ENCODE measurements around the gene PAM.

PAM gene

DNA sequence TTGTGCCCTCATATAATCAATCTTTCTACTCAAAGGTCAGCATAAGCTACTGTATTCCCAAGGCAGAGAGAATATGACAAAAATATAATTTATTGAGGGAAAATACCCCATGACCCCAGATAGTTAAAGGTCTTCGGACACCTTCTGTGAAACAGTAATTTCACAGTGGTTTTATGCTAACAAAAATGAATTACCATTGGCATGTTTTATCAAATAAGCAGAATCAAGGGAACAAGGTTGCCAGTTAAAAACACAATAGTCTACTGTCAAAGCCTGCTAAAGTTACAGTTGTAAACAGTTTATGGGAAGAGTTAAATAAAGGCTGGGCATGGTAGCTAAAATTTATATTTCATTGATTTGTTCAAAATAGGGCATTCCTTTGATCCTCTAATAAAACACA is 210.5 kb downstream of the PAM start:
- no peak overlapping the region for H2AFZ ChIP-seq (ENCODE audit: low read length)
- no peaks in the 10 kb centered on the region for H3K9me2 ChIP-seq (replicated peaks; ENCODE audit: insufficient read depth, low read length)
- no peaks in the 10 kb centered on the region for H3F3A ChIP-seq (ENCODE audit: insufficient read depth, low read length)
- no peaks in the 10 kb centered on the region for H4K20me1 ChIP-seq (ENCODE audit: insufficient read depth, low read length)
- no peak overlapping the region for H3K4me2 ChIP-seq (ENCODE audit: low read depth, low read length)
- no peaks in the 10 kb centered on the region for H3K79me2 ChIP-seq (ENCODE audit: low read length)
- no peaks in the 10 kb centered on the region for H3K4me1 ChIP-seq (ENCODE audit: low read length)
- no peak for TF ChIP-seq EZH2phosphoT487 (IDR thresholded peaks at IDR 0.05; ENCODE audit: low read length)
- no peak for TF ChIP-seq EZH2 (optimal IDR thresholded peaks at IDR 0.05; ENCODE audit: low read depth, low read length)
- TF ChIP-seq, protein P1, sequence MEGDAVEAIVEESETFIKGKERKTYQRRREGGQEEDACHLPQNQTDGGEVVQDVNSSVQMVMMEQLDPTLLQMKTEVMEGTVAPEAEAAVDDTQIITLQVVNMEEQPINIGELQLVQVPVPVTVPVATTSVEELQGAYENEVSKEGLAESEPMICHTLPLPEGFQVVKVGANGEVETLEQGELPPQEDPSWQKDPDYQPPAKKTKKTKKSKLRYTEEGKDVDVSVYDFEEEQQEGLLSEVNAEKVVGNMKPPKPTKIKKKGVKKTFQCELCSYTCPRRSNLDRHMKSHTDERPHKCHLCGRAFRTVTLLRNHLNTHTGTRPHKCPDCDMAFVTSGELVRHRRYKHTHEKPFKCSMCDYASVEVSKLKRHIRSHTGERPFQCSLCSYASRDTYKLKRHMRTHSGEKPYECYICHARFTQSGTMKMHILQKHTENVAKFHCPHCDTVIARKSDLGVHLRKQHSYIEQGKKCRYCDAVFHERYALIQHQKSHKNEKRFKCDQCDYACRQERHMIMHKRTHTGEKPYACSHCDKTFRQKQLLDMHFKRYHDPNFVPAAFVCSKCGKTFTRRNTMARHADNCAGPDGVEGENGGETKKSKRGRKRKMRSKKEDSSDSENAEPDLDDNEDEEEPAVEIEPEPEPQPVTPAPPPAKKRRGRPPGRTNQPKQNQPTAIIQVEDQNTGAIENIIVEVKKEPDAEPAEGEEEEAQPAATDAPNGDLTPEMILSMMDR (IDR thresholded peaks at IDR 0.05; ENCODE audit: low read length) = no peak
- no peaks in the 10 kb centered on the region for H3K27me3 ChIP-seq (replicated peaks; ENCODE audit: insufficient read depth, low read length)
- H3K4me3 ChIP-seq (ENCODE audit: low read length) = no peak overlapping the region
- no peaks in the 10 kb centered on the region for H3K9me3 ChIP-seq (replicated peaks; ENCODE audit: insufficient read depth, low read length)
- no peak overlapping the region for H3K27ac ChIP-seq (ENCODE audit: low read length)
- H3K36me3 ChIP-seq (replicated peaks; ENCODE audit: insufficient read depth, low read length) = no peaks in the 10 kb centered on the region
- no peak for DNase-seq
- no peak overlapping the region for H3K9ac ChIP-seq (ENCODE audit: low read length)

DNA sequence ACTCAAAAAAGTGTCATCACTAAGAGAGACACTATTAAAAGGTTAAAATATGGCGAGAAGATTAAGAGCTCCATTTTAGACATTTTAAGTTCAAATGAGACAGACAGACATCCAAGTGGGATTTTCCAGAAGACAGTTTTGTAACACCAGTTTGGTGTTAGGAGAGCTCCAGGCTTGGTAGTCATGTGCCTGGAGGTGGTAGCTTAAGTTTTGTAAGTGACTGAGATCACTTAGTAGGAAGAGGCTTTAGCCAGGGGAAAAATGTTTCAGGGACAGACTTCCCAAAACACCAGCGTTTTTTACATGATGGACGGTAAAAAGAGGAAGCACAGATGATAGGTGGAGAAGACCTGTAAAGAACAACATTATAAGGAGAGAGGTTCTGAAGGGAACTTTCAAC is 214.5 kb downstream of the PAM start:
- H3K4me1 ChIP-seq (ENCODE audit: low read length) = no peaks in the 10 kb centered on the region
- no peaks in the 10 kb centered on the region for H3K79me2 ChIP-seq (ENCODE audit: low read length)
- H3F3A ChIP-seq (ENCODE audit: insufficient read depth, low read length) = no peaks in the 10 kb centered on the region
- H2AFZ ChIP-seq (ENCODE audit: low read length) = no peak overlapping the region
- H3K27me3 ChIP-seq (replicated peaks; ENCODE audit: insufficient read depth, low read length) = no peaks in the 10 kb centered on the region
- H3K9me3 ChIP-seq (replicated peaks; ENCODE audit: insufficient read depth, low read length) = no peaks in the 10 kb centered on the region
- no peaks in the 10 kb centered on the region for H3K36me3 ChIP-seq (replicated peaks; ENCODE audit: insufficient read depth, low read length)
- TF ChIP-seq EZH2phosphoT487 (IDR thresholded peaks at IDR 0.05; ENCODE audit: low read length) = no peak
- TF ChIP-seq EZH2 (optimal IDR thresholded peaks at IDR 0.05; ENCODE audit: low read depth, low read length) = no peak
- TF ChIP-seq, protein P1 (IDR thresholded peaks at IDR 0.05; ENCODE audit: low read length) = no peak
- H3K4me3 ChIP-seq (ENCODE audit: low read length) = no peak overlapping the region
- H3K4me2 ChIP-seq (ENCODE audit: low read depth, low read length) = no peak overlapping the region
- H3K9me2 ChIP-seq (replicated peaks; ENCODE audit: insufficient read depth, low read length) = no peaks in the 10 kb centered on the region
- H4K20me1 ChIP-seq (ENCODE audit: insufficient read depth, low read length) = no peaks in the 10 kb centered on the region
- H3K9ac ChIP-seq (ENCODE audit: low read length) = no peak overlapping the region
- DNase-seq = no peak
- H3K27ac ChIP-seq (ENCODE audit: low read length) = no peak overlapping the region

DNA sequence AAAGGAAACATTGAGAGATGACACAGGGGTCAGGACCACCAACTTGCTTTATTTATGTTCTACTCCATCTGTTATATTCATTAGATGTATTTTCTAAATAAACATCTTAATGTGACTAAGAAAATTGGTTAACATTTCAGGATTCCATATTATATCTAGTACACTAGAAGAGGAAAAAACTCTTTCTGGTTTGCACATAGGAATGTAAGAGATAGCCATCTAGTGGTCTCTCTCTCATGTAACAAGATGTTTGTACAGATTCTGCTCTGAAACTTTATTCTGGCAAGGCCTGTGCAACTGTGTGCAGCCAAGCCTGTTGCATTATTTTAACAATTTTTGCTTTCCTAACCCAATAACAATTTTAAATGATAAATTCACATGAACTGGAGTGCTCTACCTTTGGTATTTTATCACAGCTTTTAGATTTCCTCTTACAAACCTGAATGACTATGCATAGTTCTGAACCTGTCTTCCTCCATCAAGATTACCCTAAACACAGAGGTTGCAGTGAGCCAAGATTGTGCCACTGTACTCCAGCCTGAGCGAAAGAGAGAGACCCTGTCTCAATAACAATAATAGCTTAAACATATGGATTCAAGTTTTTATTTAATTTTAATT is 216.7 kb downstream of the PAM start:
- peak; percentile 11 for DNase-seq
- Histone ChIP-seq H4K20me1 (ENCODE audit: insufficient read depth, low read length) (no peaks in the 10 kb centered on the region), H3F3A (ENCODE audit: insufficient read depth, low read length) (no peaks in the 10 kb centered on the region), H3K9ac (ENCODE audit: low read length) (no peak overlapping the region), H3K9me3 (replicated peaks; ENCODE audit: insufficient read depth, low read length) (no peaks in the 10 kb centered on the region), H3K4me1 (ENCODE audit: low read length) (no peaks in the 10 kb centered on the region), H3K79me2 (ENCODE audit: low read length) (no peaks in the 10 kb centered on the region), H3K36me3 (replicated peaks; ENCODE audit: insufficient read depth, low read length) (no peaks in the 10 kb centered on the region), H3K4me3 (ENCODE audit: low read length) (no peak overlapping the region), H2AFZ (ENCODE audit: low read length) (no peak overlapping the region), H3K9me2 (replicated peaks; ENCODE audit: insufficient read depth, low read length) (no peaks in the 10 kb centered on the region), H3K4me2 (ENCODE audit: low read depth, low read length) (no peak overlapping the region), H3K27me3 (replicated peaks; ENCODE audit: insufficient read depth, low read length) (no peaks in the 10 kb centered on the region), H3K27ac (ENCODE audit: low read length) (no peak overlapping the region)
- TF ChIP-seq EZH2 (optimal IDR thresholded peaks at IDR 0.05; ENCODE audit: low read depth, low read length) = no peak
- TF ChIP-seq EZH2phosphoT487 (IDR thresholded peaks at IDR 0.05; ENCODE audit: low read length) = no peak
- TF ChIP-seq, protein P1 (IDR thresholded peaks at IDR 0.05; ENCODE audit: low read length) = peak; percentile 37

All from MM.1S (cell line).